PC-3 (cell line): ENCODE measurements around the gene ATG16L1.

ENCODE experiments used
- CTCF ChIP-seq: fragments of 300-600 bp; sonication (generic); conservative IDR thresholded peaks from 2 replicates; pipeline ENCODE4 v1.5.1; 2017; ENCODE audit warnings: antibody characterized with exemption, low read depth, mild to moderate bottlenecking, low read length
- EZH2 ChIP-seq: fragments of 300-600 bp; sonication (generic); IDR thresholded peaks from one replicate; pipeline ENCODE4 v1.6.1; 2017; ENCODE audit warnings: antibody characterized with exemption, mild to moderate bottlenecking, low read length; ENCODE audit not compliant: unreplicated experiment

GRCh38 chr2:233338812-233339368 lies 87.4 kb downstream of the ATG16L1 start:
- TF ChIP-seq CTCF, result no peak
- TF ChIP-seq EZH2, result no peak
